ENCODE results near the gene SLC35C1. TPM values are rescaled to one million over a fixed set of nuclear protein-coding genes. Genes with fewer than 3 reads are reported as not detected.

The SLC35C1 gene
- total and polyA plus RNA-seq, 2 donors (not counting 3 experiments of a cell fraction or from before 2014, with no cell fraction given), result 8.5 to 19.8 TPM

DNA sequence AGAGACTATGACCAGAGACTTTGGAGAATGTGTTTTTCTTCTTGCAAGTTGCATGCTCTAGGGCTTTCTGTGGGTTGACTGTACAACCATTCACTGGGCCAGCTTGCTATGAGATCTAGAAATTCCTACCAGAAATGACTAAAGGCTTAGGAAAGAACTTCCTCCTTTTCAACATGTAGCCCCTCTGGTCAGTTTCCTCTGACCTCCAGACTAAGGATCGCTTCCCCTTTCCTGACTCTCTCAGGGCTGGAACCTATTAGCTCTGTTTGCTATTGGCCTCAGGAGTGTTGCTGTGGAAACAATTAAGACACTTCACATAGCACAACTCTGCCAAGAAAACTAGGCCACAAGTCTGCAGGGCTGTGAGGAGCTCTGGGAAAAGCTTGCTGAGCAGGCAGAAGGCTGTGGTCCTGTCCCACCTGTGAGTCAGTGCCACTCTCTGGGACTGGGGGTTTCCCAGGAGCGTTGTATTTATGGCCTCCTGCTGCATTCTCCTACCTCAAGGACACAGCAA, 53.1 kb downstream of the SLC35C1 start:
- TF ChIP-seq EZH2 (IDR thresholded peaks at IDR 0.05; ENCODE audit: borderline replicate concordance, low read depth, low read length, severe bottlenecking) (no peak), JUN (IDR thresholded peaks at IDR 0.05; ENCODE audit: borderline replicate concordance, insufficient read depth, insufficient read length, low read depth) (peak; percentile 26)
- Histone ChIP-seq H2AFZ (ENCODE audit: low read depth, low read length) (no peak overlapping the region), H3K27ac (ENCODE audit: insufficient read depth, low read depth, low read length) (peak overlapping the region; percentile 64), H3K36me3 (ENCODE audit: control insufficient read depth in 2 of 2, extremely low read depth in 1 of 2, insufficient read depth in 2 of 2, low read length in 2 of 2) (peaks cover 0 to 11% of the 10 kb centered on the region in 2 experiments), H3K4me2 (ENCODE audit: insufficient read depth, low read length) (no peak overlapping the region), H3K79me2 (ENCODE audit: control insufficient read depth, insufficient read depth, low read length) (peaks cover 3% of the 10 kb centered on the region), H3K9me3 (replicated peaks; ENCODE audit: control insufficient read depth, insufficient read depth, low read length) (no peaks in the 10 kb centered on the region), H4K20me1 (replicated peaks; ENCODE audit: control insufficient read depth, extremely low read depth, insufficient read depth, low read length) (no peaks in the 10 kb centered on the region), H3K4me3 (replicated peaks in 1 of 3; ENCODE audit: insufficient read depth in 1 of 3, low read depth in 1 of 3, low read length in 3 of 3) (no peak overlapping the region), H3K4me1 (ENCODE audit: control insufficient read depth, extremely low read depth, insufficient read depth, low read length) (peaks cover 28% of the 10 kb centered on the region), H3K9ac (replicated peaks; ENCODE audit: extremely low read depth, insufficient read depth, low read length) (peak overlapping the region; percentile 28), H3K9me1 (replicated peaks; ENCODE audit: control insufficient read depth, extremely low read depth, insufficient read depth, low read length) (no peaks in the 10 kb centered on the region), H3K27me3 (ENCODE audit: control insufficient read depth in 2 of 2, insufficient read depth in 2 of 2, low read length in 2 of 2) (no peaks in the 10 kb centered on the region)
- dilution Hi-C loops (cut with MboI; ENCODE audit: extremely low pct_ligation_motif_present, low sequenced_read_pairs) (no loop called here), intact Hi-C loops (cut with micrococcal nuclease) (loop anchor here (1.0 kb wide), 1 partner anchor 11 kb away; the partner anchor contains the start of gene CRY2)
- ChIA-PET CTCF (interaction anchor here (0.9 to 1.3 kb wide), 4 partner anchors 11 to 148 kb away, joined by 3 to 6 read pairs (median 4); partner anchors contain the start of gene CRY2), POLR2A (interaction anchor here (1.4 to 1.7 kb wide), 2 partner anchors 10 to 11 kb away, joined by 3 to 5 read pairs; no protein-coding TSS in a partner anchor)
- DNase-seq (ENCODE audit: low read depth, low spot score) (peak; percentile 94), FAIRE-seq (peak; percentile 71)
- no TSS peak for BruUV-seq (replicated peaks)

DNA sequence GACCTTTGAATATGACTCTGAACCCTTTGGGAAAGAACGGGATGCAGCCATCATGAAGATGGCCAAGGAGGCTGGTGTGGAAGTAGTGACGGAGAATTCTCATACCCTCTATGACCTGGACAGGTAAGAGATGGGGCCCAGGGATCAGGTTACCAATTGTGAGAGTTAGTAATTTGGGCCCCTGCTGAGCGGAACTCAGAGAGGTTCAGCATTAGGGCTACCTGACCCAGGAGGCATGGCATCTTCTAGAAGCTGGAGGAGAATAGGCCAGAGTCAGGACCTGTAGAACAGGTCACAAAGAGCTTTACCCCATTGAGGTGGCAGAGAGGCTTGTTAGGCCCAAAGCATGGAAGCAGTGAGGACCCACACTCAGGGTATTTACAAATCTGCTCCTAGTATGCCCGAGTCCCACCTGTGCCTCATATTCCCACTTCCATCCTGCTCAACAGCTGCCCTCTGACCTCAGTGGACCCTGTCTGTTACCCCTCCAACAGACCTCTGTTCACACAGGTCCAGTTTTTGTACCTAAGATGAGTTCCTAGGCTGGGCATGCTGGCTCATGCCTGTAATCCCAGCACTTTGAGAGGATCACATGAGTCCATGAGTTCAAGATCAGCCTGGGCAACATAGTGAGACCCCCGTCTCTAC, 53.9 kb downstream of the SLC35C1 start:
- intact Hi-C loops (cut with micrococcal nuclease), result loop anchor here (1.0 kb wide), 1 partner anchor 12 kb away; the partner anchor contains the start of gene CRY2
- no peak overlapping the region for H3K4me3 ChIP-seq (replicated peaks in 1 of 3; ENCODE audit: insufficient read depth in 1 of 3, low read depth in 1 of 3, low read length in 3 of 3)
- H3K4me2 ChIP-seq (ENCODE audit: insufficient read depth, low read length), result no peak overlapping the region
- H2AFZ ChIP-seq (ENCODE audit: low read depth, low read length), result no peak overlapping the region
- no peaks in the 10 kb centered on the region for H4K20me1 ChIP-seq (replicated peaks; ENCODE audit: control insufficient read depth, extremely low read depth, insufficient read depth, low read length)
- dilution Hi-C loops (cut with MboI; ENCODE audit: extremely low pct_ligation_motif_present, low sequenced_read_pairs), result no loop called here
- H3K27ac ChIP-seq (ENCODE audit: insufficient read depth, low read depth, low read length), result peak overlapping the region; percentile 64
- peaks cover 0 to 12% of the 10 kb centered on the region in 2 experiments for H3K36me3 ChIP-seq (ENCODE audit: control insufficient read depth in 2 of 2, extremely low read depth in 1 of 2, insufficient read depth in 2 of 2, low read length in 2 of 2)
- H3K9me3 ChIP-seq (replicated peaks; ENCODE audit: control insufficient read depth, insufficient read depth, low read length), result no peaks in the 10 kb centered on the region
- DNase-seq (ENCODE audit: low read depth, low spot score) (no peak), FAIRE-seq (no peak)
- no TSS peak for BruUV-seq (replicated peaks)
- TF ChIP-seq JUN (IDR thresholded peaks at IDR 0.05; ENCODE audit: borderline replicate concordance, insufficient read depth, insufficient read length, low read depth) (no peak), EZH2 (IDR thresholded peaks at IDR 0.05; ENCODE audit: borderline replicate concordance, low read depth, low read length, severe bottlenecking) (no peak), MYC (IDR thresholded peaks at IDR 0.05; ENCODE audit: low read depth, low read length) (no peak), POLR2A (IDR thresholded peaks at IDR 0.05; ENCODE audit: low read depth, low read length) (no peak), GATA2 (IDR thresholded peaks at IDR 0.05; ENCODE audit: insufficient read depth, insufficient read length, low read depth, low read length) (no peak), POLR2AphosphoS5 (IDR thresholded peaks at IDR 0.05; ENCODE audit: insufficient read depth, low read depth, low read length) (no peak), FOS (IDR thresholded peaks at IDR 0.05; ENCODE audit: borderline replicate concordance, insufficient read depth, low read length) (no peak)
- TF ChIP-seq, protein P1, sequence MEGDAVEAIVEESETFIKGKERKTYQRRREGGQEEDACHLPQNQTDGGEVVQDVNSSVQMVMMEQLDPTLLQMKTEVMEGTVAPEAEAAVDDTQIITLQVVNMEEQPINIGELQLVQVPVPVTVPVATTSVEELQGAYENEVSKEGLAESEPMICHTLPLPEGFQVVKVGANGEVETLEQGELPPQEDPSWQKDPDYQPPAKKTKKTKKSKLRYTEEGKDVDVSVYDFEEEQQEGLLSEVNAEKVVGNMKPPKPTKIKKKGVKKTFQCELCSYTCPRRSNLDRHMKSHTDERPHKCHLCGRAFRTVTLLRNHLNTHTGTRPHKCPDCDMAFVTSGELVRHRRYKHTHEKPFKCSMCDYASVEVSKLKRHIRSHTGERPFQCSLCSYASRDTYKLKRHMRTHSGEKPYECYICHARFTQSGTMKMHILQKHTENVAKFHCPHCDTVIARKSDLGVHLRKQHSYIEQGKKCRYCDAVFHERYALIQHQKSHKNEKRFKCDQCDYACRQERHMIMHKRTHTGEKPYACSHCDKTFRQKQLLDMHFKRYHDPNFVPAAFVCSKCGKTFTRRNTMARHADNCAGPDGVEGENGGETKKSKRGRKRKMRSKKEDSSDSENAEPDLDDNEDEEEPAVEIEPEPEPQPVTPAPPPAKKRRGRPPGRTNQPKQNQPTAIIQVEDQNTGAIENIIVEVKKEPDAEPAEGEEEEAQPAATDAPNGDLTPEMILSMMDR (IDR thresholded peaks at IDR 0.05; ENCODE audit: extremely low read depth in 1 of 2, insufficient read depth in 1 of 2, low read depth in 1 of 2, low read length in 2 of 2), result no peak
- TF ChIP-seq, protein P2, sequence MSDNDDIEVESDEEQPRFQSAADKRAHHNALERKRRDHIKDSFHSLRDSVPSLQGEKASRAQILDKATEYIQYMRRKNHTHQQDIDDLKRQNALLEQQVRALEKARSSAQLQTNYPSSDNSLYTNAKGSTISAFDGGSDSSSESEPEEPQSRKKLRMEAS (IDR thresholded peaks at IDR 0.05; ENCODE audit: insufficient read depth, insufficient read length), result no peak
- ChIA-PET POLR2A (interaction anchor here (1.4 to 1.7 kb wide), 2 partner anchors 11 to 12 kb away, joined by 3 to 5 read pairs; no protein-coding TSS in a partner anchor), CTCF (interaction anchor here (0.9 to 1.3 kb wide), 5 partner anchors 12 to 147 kb away, joined by 3 to 6 read pairs (median 4); partner anchors contain the start of gene CRY2)
- H3K9ac ChIP-seq (replicated peaks; ENCODE audit: extremely low read depth, insufficient read depth, low read length), result peak overlapping the region; percentile 28
- no peaks in the 10 kb centered on the region for H3K9me1 ChIP-seq (replicated peaks; ENCODE audit: control insufficient read depth, extremely low read depth, insufficient read depth, low read length)
- peaks cover 28% of the 10 kb centered on the region for H3K4me1 ChIP-seq (ENCODE audit: control insufficient read depth, extremely low read depth, insufficient read depth, low read length)
- H3K27me3 ChIP-seq (ENCODE audit: control insufficient read depth in 2 of 2, insufficient read depth in 2 of 2, low read length in 2 of 2), result no peaks in the 10 kb centered on the region
- H3K79me2 ChIP-seq (ENCODE audit: control insufficient read depth, insufficient read depth, low read length), result no peaks in the 10 kb centered on the region
